Natural killer cell (primary cell): Measurements from ENCODE around the gene ABCB6. TPM values are rescaled to one million over a fixed set of nuclear protein-coding genes. Genes with fewer than 3 reads are reported as not detected.

ENCODE experiments used
- ATAC-seq, 3 donors: fragments of 150-1000 bp in 2 of 3; fragments of 200-7000 bp in 1 of 3; cut with Tn5 transposase; 1 replicate in 1 of 3; 2 replicates in 2 of 3; pipeline ENCODE4 v1.10.0; 2021; ENCODE audit warnings: mild to moderate bottlenecking in 2 of 3, moderate library complexity in 2 of 3
- DNase-seq, 2 donors: peaks; one replicate each; pipeline versions ENCODE4 v3.0.0 to v3.0.0-alpha.2; 2013 to 2021; ENCODE audit warnings: mixed read lengths in 1 of 2
- H3K27ac ChIP-seq: one replicate; pipeline ENCODE4 v1.5.1; 2013; ENCODE audit warnings: mild to moderate bottlenecking, low read length
- H3K27me3 ChIP-seq: one replicate; pipeline ENCODE4 v1.6.1; 2013; ENCODE audit warnings: low read length; ENCODE audit not compliant: control insufficient read depth, insufficient read depth
- H3K36me3 ChIP-seq: one replicate; pipeline ENCODE4 v1.6.1; 2013; ENCODE audit warnings: low read length; ENCODE audit not compliant: control insufficient read depth, insufficient read depth
- H3K4me1 ChIP-seq: one replicate; pipeline ENCODE4 v1.6.1; 2013; ENCODE audit warnings: low read length; ENCODE audit not compliant: control insufficient read depth, insufficient read depth
- H3K4me3 ChIP-seq: one replicate; pipeline ENCODE4 v1.5.1; 2013; ENCODE audit warnings: low read length
- H3K9me3 ChIP-seq: one replicate; pipeline ENCODE4 v1.6.1; 2013; ENCODE audit warnings: low read length; ENCODE audit not compliant: control insufficient read depth, insufficient read depth
- H3K27ac Mint-ChIP-seq, 2 donors: one replicate each; pipeline ENCODE4 v1.8.0; 2022; ENCODE audit warnings: mild to moderate bottlenecking in 2 of 2, mixed read lengths in 2 of 2, moderate library complexity in 1 of 2
- H3K27me3 Mint-ChIP-seq, 2 donors: one replicate each; pipeline ENCODE4 v1.8.0; 2022; ENCODE audit warnings: low read depth in 2 of 2, mixed read lengths in 2 of 2
- H3K36me3 Mint-ChIP-seq: one replicate; pipeline ENCODE4 v1.8.0; 2022; ENCODE audit warnings: mixed read lengths
- H3K4me1 Mint-ChIP-seq, 2 donors: one replicate each; pipeline ENCODE4 v1.8.0; 2022; ENCODE audit warnings: mixed read lengths in 2 of 2
- H3K4me3 Mint-ChIP-seq: one replicate; pipeline ENCODE4 v1.8.0; 2022; ENCODE audit warnings: mild to moderate bottlenecking, moderate library complexity, mixed read lengths
- H3K9me3 Mint-ChIP-seq, 2 donors: one replicate each; pipeline ENCODE4 v1.8.0; 2022; ENCODE audit warnings: mixed read lengths in 2 of 2
- WGBS: methylation state at CpG from one replicate; pipeline ENCODE4 v1.1.7; 2013; ENCODE audit warnings: missing lambda C conversion rate; ENCODE audit not compliant: insufficient coverage; 5-methylcytosine and 5-hydroxymethylcytosine counted together
- intact Hi-C: fragments of 100-400 bp; cut with micrococcal nuclease; formaldehyde crosslinking; loops from one replicate; pipeline ENCODE4 v1.14.2; 2022
- total RNA-seq, 4 donors: library from RNA; stranded (reverse); fragments of 120-200 nt in 1 of 4; gene quantifications; one replicate each; pipeline versions ENCODE4 v1.2.3 to v1.2.4, GENCODE V29; 2013 to 2022
- TF ChIP-seq, protein P1 (sequence below): fragments of 200-600 bp; IDR thresholded peaks from one replicate; pipeline ENCODE4 v1.8.0; 2022; ENCODE audit warnings: antibody characterized with exemption

Gene ABCB6
- total RNA-seq, 3 donors from 2014 or later (not counting 1 experiment from before 2014, with no cell fraction given): 0.93 to 3.4 (median 1.9) TPM

DNA sequence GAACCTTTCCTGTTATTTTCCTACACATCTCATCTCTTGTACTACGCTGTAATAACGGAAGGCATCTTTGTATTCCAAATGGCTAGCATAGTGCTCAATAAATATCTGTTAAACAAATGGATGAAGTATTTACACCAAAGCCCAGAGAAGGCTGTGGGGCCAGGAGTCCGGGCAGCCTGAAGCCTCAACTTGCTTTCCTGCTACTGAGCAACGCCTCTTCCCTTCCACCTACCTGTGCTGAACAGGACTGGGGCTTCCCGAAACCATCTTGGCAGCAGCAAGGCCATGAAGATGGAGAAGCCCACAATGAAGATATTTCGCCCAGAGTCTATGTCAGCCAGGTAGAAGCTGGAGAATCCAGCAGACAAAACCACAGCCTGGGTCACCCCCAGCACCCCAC, 55.6 kb downstream of the ABCB6 start:
- Histone ChIP-seq H3K4me3 (no peak overlapping the region), H3K4me1 (peaks cover 13% of the 10 kb centered on the region), H3K27me3 (no peaks in the 10 kb centered on the region), H3K9me3 (no peaks in the 10 kb centered on the region), H3K27ac (no peak overlapping the region), H3K36me3 (no peaks in the 10 kb centered on the region)
- Mint-ChIP-seq H3K9me3 (no peaks in the 10 kb centered on the region), H3K36me3 (no peaks in the 10 kb centered on the region), H3K27ac (no peak overlapping the region), H3K4me1 (peaks cover 16 to 22% of the 10 kb centered on the region in 2 donors), H3K27me3 (no peaks in the 10 kb centered on the region), H3K4me3 (no peak overlapping the region)
- 94% methylated on average over 6 of the region's 6 CpGs for WGBS
- no peak for ATAC-seq
- no peak for DNase-seq
- TF ChIP-seq, protein P1, sequence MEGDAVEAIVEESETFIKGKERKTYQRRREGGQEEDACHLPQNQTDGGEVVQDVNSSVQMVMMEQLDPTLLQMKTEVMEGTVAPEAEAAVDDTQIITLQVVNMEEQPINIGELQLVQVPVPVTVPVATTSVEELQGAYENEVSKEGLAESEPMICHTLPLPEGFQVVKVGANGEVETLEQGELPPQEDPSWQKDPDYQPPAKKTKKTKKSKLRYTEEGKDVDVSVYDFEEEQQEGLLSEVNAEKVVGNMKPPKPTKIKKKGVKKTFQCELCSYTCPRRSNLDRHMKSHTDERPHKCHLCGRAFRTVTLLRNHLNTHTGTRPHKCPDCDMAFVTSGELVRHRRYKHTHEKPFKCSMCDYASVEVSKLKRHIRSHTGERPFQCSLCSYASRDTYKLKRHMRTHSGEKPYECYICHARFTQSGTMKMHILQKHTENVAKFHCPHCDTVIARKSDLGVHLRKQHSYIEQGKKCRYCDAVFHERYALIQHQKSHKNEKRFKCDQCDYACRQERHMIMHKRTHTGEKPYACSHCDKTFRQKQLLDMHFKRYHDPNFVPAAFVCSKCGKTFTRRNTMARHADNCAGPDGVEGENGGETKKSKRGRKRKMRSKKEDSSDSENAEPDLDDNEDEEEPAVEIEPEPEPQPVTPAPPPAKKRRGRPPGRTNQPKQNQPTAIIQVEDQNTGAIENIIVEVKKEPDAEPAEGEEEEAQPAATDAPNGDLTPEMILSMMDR: no peak
- intact Hi-C loops: no loop called here

DNA sequence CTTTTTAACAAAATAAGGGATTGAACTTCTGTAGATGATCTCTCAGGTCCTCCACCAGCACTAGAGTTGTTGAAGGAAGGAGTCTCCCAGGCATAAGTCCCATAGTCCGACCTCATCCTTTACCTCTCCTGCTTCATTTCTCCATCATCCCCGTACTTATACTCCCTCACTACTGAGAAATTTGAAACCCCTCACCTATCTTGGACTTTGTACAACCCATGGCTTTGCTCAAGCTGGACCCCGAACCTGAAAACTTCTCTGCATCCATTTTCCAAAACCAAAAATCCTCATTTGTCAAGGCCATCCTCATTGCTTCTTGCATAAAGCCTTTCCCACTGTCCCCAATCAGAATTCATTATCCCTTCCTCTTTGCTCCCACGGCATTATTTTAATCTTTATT, 57.7 kb downstream of the ABCB6 start:
- H3K36me3 ChIP-seq: peaks cover 16% of the 10 kb centered on the region
- TF ChIP-seq, protein P1: no peak
- H3K4me1 Mint-ChIP-seq: peaks cover 16 to 31% of the 10 kb centered on the region in 2 donors

DNA sequence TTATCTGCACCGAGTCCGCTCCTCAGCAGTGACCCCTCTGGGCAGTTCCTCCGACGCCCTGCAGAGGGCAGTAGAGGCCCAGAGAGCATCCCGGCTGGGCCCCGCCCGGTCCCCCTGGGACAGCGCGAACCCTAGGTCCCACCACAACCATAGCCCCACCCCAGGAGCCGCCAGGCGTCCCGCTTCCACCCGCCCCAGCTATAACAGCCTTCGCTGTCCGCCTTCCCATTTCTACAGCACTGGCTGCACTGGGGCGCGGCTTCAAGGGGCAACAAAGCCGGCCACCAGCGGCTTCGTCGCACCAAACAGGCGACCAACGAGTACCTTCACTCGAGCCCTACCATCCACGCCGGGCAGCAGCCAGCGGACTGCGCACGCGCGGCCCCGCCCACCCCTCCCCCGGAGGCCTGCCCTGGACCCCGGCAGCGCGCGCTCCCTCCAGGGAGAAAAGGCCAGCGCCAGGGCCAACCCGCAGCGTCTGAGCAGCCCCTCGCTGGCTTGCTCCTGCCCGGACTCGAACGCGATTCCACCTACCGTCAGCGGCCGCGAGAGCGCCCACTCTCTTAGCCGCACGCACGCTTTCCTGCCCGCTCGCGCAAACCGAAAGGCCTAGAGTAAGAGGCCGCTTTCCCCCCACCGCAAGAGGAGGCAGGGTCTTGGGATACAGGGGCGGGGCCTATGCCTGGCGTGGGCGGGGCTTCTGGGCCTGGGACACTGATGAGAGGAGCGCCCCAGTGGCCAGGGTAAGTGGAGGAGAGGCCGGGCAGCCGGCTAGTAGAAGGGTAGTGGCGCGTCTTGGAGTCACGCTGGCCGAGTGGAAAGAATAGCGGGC, 58.4 kb downstream of the ABCB6 start, which contains the start of gene NHEJ1:
Gene NHEJ1 (minus strand): TSS at position 630 of the 832 bp plus-strand sequence. CDS start 2,453 bp downstream, outside the sequence.
- no peaks in the 10 kb centered on the region for H3K9me3 ChIP-seq
- TF ChIP-seq, protein P1: peak; percentile 99
- peak; percentile 94 to 96 for DNase-seq
- no peaks in the 10 kb centered on the region for H3K27me3 Mint-ChIP-seq
- intact Hi-C loops: loop anchor here (1.0 to 2.0 kb wide), 7 partner anchors 18 to 138 kb away; partner anchors contain the start of genes ABCB6, DNAJB2, RETREG2 and TUBA4A
- H3K27ac Mint-ChIP-seq: peak within 1 kb of the TSS; percentile 92 to 94
- H3K4me3 Mint-ChIP-seq: peak within 1 kb of the TSS; percentile 95
- ATAC-seq: peak; percentile 86 to 98 (median 90)
- peaks cover 13% of the 10 kb centered on the region for H3K4me1 ChIP-seq
- H3K4me3 ChIP-seq: peak within 1 kb of the TSS; percentile 76
- no peaks in the 10 kb centered on the region for H3K36me3 Mint-ChIP-seq
- peak within 1 kb of the TSS; percentile 80 for H3K27ac ChIP-seq
- no peaks in the 10 kb centered on the region for H3K27me3 ChIP-seq
- H3K36me3 ChIP-seq: peaks cover 16% of the 10 kb centered on the region
- peaks cover 16 to 31% of the 10 kb centered on the region in 2 donors for H3K4me1 Mint-ChIP-seq
- under 1% methylated on average over 67 of the region's 70 CpGs for WGBS
- no peaks in the 10 kb centered on the region for H3K9me3 Mint-ChIP-seq

More for the DNA sequence above, 57.7 kb downstream of the ABCB6 start:
- no peak for DNase-seq
- Mint-ChIP-seq H3K4me3 (peak overlapping the region; percentile 45), H3K36me3 (no peaks in the 10 kb centered on the region), H3K27ac (peak overlapping the region; percentile 92 to 94), H3K27me3 (no peaks in the 10 kb centered on the region), H3K9me3 (no peaks in the 10 kb centered on the region)
- Histone ChIP-seq H3K4me1 (peaks cover 13% of the 10 kb centered on the region), H3K27ac (peak overlapping the region; percentile 80), H3K27me3 (no peaks in the 10 kb centered on the region), H3K4me3 (peak overlapping the region; percentile 76), H3K9me3 (no peaks in the 10 kb centered on the region)
- ATAC-seq: no peak
- intact Hi-C loops: loop anchor here (2.0 kb wide), 1 partner anchor 58 kb away; the partner anchor contains the start of gene ABCB6
- WGBS: 85% methylated on average over 4 of the region's 4 CpGs

Other genes with a start within 250 kb of the ABCB6 start
- gene FEV, start 233.8 kb downstream of the ABCB6 start, total RNA-seq: not detected
- not detected for gene CRYBA2, start 225.5 kb downstream of the ABCB6 start, total RNA-seq
- gene CFAP65, start 177.4 kb downstream of the ABCB6 start, total RNA-seq: not detected
- gene IHH, start 158.0 kb downstream of the ABCB6 start, total RNA-seq: not detected
- 10 to 100 TPM in 2 of 3 donors, 1 to 10 TPM in 1; 9.9 to 12.7 (median 11.0) TPM for gene NHEJ1, start 58.1 kb downstream of the ABCB6 start, total RNA-seq
- gene SLC23A3, start 48.9 kb downstream of the ABCB6 start, total RNA-seq: 1 to 10 TPM in 1 of 3 donors, under 1 TPM in 2; 0.48 to 1.1 (median 0.89) TPM
- 10 to 100 TPM; 64.4 to 72.4 (median 64.8) TPM for gene CNPPD1, start 42.0 kb downstream of the ABCB6 start, total RNA-seq
- 10 to 100 TPM; 77.0 to 81.9 (median 79.0) TPM for gene RETREG2, start 40.7 kb downstream of the ABCB6 start, total RNA-seq
- gene ZFAND2B, start 12.2 kb downstream of the ABCB6 start, total RNA-seq: 10 to 100 TPM; 67.6 to 84.0 (median 83.4) TPM
- 100 to 1,000 TPM in 2 of 3 donors, 10 to 100 TPM in 1; 98.1 to 110 (median 108) TPM for gene ATG9A, start 10.7 kb upstream of the ABCB6 start, total RNA-seq
- 100 to 1,000 TPM; 100 to 148 (median 117) TPM for gene ANKZF1, start 10.8 kb upstream of the ABCB6 start, total RNA-seq
- gene GLB1L, start 26.5 kb upstream of the ABCB6 start, total RNA-seq: 1 to 10 TPM; 4.3 to 7.7 (median 4.5) TPM
- 10 to 100 TPM; 28.7 to 32.5 (median 32.4) TPM for gene STK16, start 26.5 kb upstream of the ABCB6 start, total RNA-seq
- gene TUBA4B, start 34.3 kb upstream of the ABCB6 start, total RNA-seq: not detected
- 100 to 1,000 TPM; 145 to 188 (median 146) TPM for gene TUBA4A, start 35.0 kb upstream of the ABCB6 start, total RNA-seq
- 100 to 1,000 TPM in 1 of 3 donors, 10 to 100 TPM in 2; 70.3 to 108 (median 98.3) TPM for gene DNAJB2, start 60.4 kb upstream of the ABCB6 start, total RNA-seq
- under 1 TPM in 2 of 3 donors, not detected in 1; 0.23 to 0.35 TPM for gene PTPRN, start 90.4 kb upstream of the ABCB6 start, total RNA-seq
- gene RESP18, start 113.8 kb upstream of the ABCB6 start, total RNA-seq: not detected
- gene DNPEP, start 169.0 kb upstream of the ABCB6 start, total RNA-seq: 100 to 1,000 TPM in 2 of 3 donors, 10 to 100 TPM in 1; 97.8 to 112 (median 103) TPM
- gene DES, start 199.4 kb upstream of the ABCB6 start, total RNA-seq: not detected
- gene SPEG, start 215.9 kb upstream of the ABCB6 start, total RNA-seq: 1 to 10 TPM in 2 of 3 donors, under 1 TPM in 1; 0.35 to 1.5 (median 1.2) TPM